Lower leg skin (tissue), 3 donors: Measurements from ENCODE around the gene MAP3K5.

ENCODE experiments used
- CTCF ChIP-seq, 3 donors: fragments of 450-650 bp; IDR thresholded peaks; one replicate each; pipeline ENCODE4 v1.5.1; 2016; ENCODE audit warnings: antibody characterized with exemption in 3 of 3, mild to moderate bottlenecking in 3 of 3, moderate library complexity in 2 of 3
- POLR2A ChIP-seq, 2 donors: fragments of 450-650 bp; IDR thresholded peaks; one replicate each; pipeline ENCODE4 v1.6.1; 2016 to 2017; ENCODE audit warnings: antibody characterized with exemption in 2 of 2, mild to moderate bottlenecking in 1 of 2, moderate library complexity in 1 of 2

- TF ChIP-seq CTCF (IDR thresholded peaks at IDR 0.05) (no peak), POLR2A (IDR thresholded peaks at IDR 0.05) (no peak)
These were observed 158.9 kb downstream of the MAP3K5 start for GRCh38 chr6:136633355-136633754.
